Cerebellar cortex (tissue), 1 donor: ENCODE results near the gene OR6X1.
"Not testable (repeated sequence)": the region's sequence is repeated elsewhere in the genome, so short reads cannot be mapped to it uniquely, and the experiment has no call there.

Experiments used
- DNase-seq: peaks from one replicate; pipeline ENCODE4 v3.0.0-alpha.2; 2015; ENCODE audit warnings: low spot score

The OR6X1 gene

GRCh38 chr11:123753110-123753509 lies 1.2 kb downstream of the OR6X1 start:
- DNase-seq, result no peak

- DNase-seq, result no peak
These were observed 2.5 kb downstream of the OR6X1 start for GRCh38 chr11:123751781-123752180.

GRCh38 chr11:123748349-123748748 lies 6.0 kb downstream of the OR6X1 start:
- not testable (repeated sequence) for DNase-seq

GRCh38 chr11:123745764-123746451 lies 8.4 kb downstream of the OR6X1 start:
- no peak for DNase-seq

GRCh38 chr11:123742724-123743120 lies 11.6 kb downstream of the OR6X1 start:
- DNase-seq, result peak; percentile 32

- peak; percentile 40 for DNase-seq
These were observed 12.1 kb downstream of the OR6X1 start for GRCh38 chr11:123742031-123742723.

GRCh38 chr11:123741159-123742030 lies 12.9 kb downstream of the OR6X1 start, which contains the start of gene ZNF202:
TSS of gene ZNF202 (minus strand) at chr11:123741660. CDS start at chr11:123730888, 10,772 bp downstream.
- DNase-seq, result peak; percentile 92

- no peak for DNase-seq
These were observed 13.5 kb downstream of the OR6X1 start for GRCh38 chr11:123740787-123741158.

GRCh38 chr11:123738374-123738773 lies 15.9 kb downstream of the OR6X1 start:
- DNase-seq, result no peak

GRCh38 chr11:123736769-123737168 lies 17.5 kb downstream of the OR6X1 start:
- no peak for DNase-seq

GRCh38 chr11:123729602-123730001 lies 24.7 kb downstream of the OR6X1 start:
- no peak for DNase-seq

- no peak for DNase-seq
These were observed 28.2 kb downstream of the OR6X1 start for GRCh38 chr11:123725995-123726655.

GRCh38 chr11:123719452-123719851 lies 34.9 kb downstream of the OR6X1 start:
- DNase-seq, result no peak

- no peak for DNase-seq
These were observed 35.8 kb downstream of the OR6X1 start for GRCh38 chr11:123718469-123718868.

- no peak for DNase-seq
These were observed 36.3 kb downstream of the OR6X1 start for GRCh38 chr11:123718063-123718462.

- DNase-seq, result not testable (repeated sequence)
These were observed 41.7 kb downstream of the OR6X1 start for GRCh38 chr11:123712627-123713026.

- peak; percentile 85 for DNase-seq
These were observed 46.6 kb downstream of the OR6X1 start for GRCh38 chr11:123707606-123708205.

- DNase-seq, result no peak
These were observed 47.1 kb downstream of the OR6X1 start for GRCh38 chr11:123707206-123707605.

- DNase-seq, result no peak
These were observed 50.0 kb downstream of the OR6X1 start for GRCh38 chr11:123704341-123704740.
